ENCODE data around the gene DRC3. TPM values are rescaled to one million over a fixed set of nuclear protein-coding genes. Genes with fewer than 3 reads are reported as not detected.

DRC3 gene
- total RNA-seq, 1 experiment from 2014 or later: 0.68 TPM

DNA sequence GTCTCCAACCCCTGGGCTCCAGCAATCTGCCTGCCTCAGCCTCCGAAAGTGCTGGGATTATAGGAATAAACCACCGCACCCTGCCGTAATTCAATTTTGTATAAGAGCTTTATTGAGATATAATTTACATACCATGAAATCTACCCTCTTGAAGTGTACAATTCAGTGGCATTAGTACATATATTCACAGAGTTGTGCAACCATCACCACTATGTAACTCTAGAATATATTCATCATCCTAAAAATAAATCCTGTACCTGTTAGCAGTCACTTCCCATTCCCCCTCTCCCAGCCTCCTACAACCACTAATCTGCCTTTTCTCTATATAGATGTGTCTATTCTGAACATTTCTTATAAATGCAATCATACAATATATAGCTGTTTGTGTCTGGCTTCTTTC, 26.6 kb upstream of the DRC3 start:
- H2BK15ac ChIP-seq (ENCODE audit: low read depth, low read length): no peak overlapping the region
- H2BK12ac ChIP-seq (ENCODE audit: insufficient read length, low read depth, low read length): no peak overlapping the region
- TF ChIP-seq, protein P1, sequence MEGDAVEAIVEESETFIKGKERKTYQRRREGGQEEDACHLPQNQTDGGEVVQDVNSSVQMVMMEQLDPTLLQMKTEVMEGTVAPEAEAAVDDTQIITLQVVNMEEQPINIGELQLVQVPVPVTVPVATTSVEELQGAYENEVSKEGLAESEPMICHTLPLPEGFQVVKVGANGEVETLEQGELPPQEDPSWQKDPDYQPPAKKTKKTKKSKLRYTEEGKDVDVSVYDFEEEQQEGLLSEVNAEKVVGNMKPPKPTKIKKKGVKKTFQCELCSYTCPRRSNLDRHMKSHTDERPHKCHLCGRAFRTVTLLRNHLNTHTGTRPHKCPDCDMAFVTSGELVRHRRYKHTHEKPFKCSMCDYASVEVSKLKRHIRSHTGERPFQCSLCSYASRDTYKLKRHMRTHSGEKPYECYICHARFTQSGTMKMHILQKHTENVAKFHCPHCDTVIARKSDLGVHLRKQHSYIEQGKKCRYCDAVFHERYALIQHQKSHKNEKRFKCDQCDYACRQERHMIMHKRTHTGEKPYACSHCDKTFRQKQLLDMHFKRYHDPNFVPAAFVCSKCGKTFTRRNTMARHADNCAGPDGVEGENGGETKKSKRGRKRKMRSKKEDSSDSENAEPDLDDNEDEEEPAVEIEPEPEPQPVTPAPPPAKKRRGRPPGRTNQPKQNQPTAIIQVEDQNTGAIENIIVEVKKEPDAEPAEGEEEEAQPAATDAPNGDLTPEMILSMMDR (conservative IDR thresholded peaks at IDR 0.05): no peak
- DNase-seq: no peak
- H3K27ac Mint-ChIP-seq: no peak overlapping the region
- H3K27me3 ChIP-seq (ENCODE audit: insufficient read depth, low read length): no peaks in the 10 kb centered on the region
- H3K4me1 ChIP-seq (ENCODE audit: insufficient read depth, low read length): no peaks in the 10 kb centered on the region; the same call in 1 of the 2 replicates
- H4K91ac ChIP-seq (ENCODE audit: insufficient read length, low read depth, low read length): no peak overlapping the region
- no peaks in the 10 kb centered on the region for H3K79me2 ChIP-seq (ENCODE audit: insufficient read depth, low read length)
- no peaks in the 10 kb centered on the region for H4K20me1 ChIP-seq (ENCODE audit: control insufficient read depth, insufficient read depth, insufficient read length)
- H3K27ac ChIP-seq (ENCODE audit: insufficient read length, low read depth, low read length): no peak overlapping the region
- H3K27me3 Mint-ChIP-seq (ENCODE audit: low read depth): no peaks in the 10 kb centered on the region
- no peak overlapping the region for H3K23ac ChIP-seq (ENCODE audit: insufficient read length, low read depth, low read length)
- H3K36me3 Mint-ChIP-seq (ENCODE audit: insufficient read depth in 1 of 3, low read depth in 3 of 3): no peaks in the 10 kb centered on the region
- no peak overlapping the region for H3K9ac ChIP-seq (ENCODE audit: extremely low read depth, insufficient read length, low read length)
- no peak overlapping the region for H2BK20ac ChIP-seq (ENCODE audit: low read depth, low read length, poor library complexity, severe bottlenecking)
- H4K8ac ChIP-seq (replicated peaks; ENCODE audit: insufficient read length, low read depth, low read length): no peak overlapping the region
- no peak overlapping the region for H4K5ac ChIP-seq (ENCODE audit: insufficient read length, low read depth, low read length)
- no peaks in the 10 kb centered on the region for H3K79me1 ChIP-seq (ENCODE audit: insufficient read depth, low read depth, low read length, poor library complexity, severe bottlenecking)
- H2BK5ac ChIP-seq (ENCODE audit: insufficient read length, low read length): no peak overlapping the region
- H3K23me2 ChIP-seq (ENCODE audit: insufficient read length, low read depth, low read length, poor library complexity, severe bottlenecking): no peaks in the 10 kb centered on the region
- WGBS (ENCODE audit: extremely low coverage, insufficient read length, low lambda C conversion rate): no CpG with 5 or more reads among the region's 3 CpGs
- no peak overlapping the region for H2BK120ac ChIP-seq (ENCODE audit: low read depth, low read length, poor library complexity, severe bottlenecking)
- no peaks in the 10 kb centered on the region for H3K9me3 Mint-ChIP-seq
- no peak overlapping the region for H3K4me3 Mint-ChIP-seq
- H3K18ac ChIP-seq (ENCODE audit: insufficient read length, low read depth, low read length): no peak overlapping the region
- no peak overlapping the region for H3T11ph ChIP-seq (ENCODE audit: low read length)
- H3K56ac ChIP-seq (ENCODE audit: insufficient read length, low read depth, low read length): no peak overlapping the region
- H3K9me3 ChIP-seq (ENCODE audit: control insufficient read depth, low read depth, low read length): no peaks in the 10 kb centered on the region
- H2AK5ac ChIP-seq (ENCODE audit: insufficient read length, low read length): no peak overlapping the region
- no peak overlapping the region for H2AFZ ChIP-seq (ENCODE audit: low read length)
- H3K4me1 Mint-ChIP-seq: peaks cover 27% of the 10 kb centered on the region in 2 experiments
- H3K4ac ChIP-seq (ENCODE audit: low read depth, low read length): no peak overlapping the region
- H3K14ac ChIP-seq (ENCODE audit: insufficient read depth, low read length): no peak overlapping the region
- no peak overlapping the region for H3K4me2 ChIP-seq (ENCODE audit: insufficient read depth, insufficient read length, low read length)
